ENCODE measurements around the gene NCBP2L. TPM values are rescaled to one million over a fixed set of nuclear protein-coding genes. Genes with fewer than 3 reads are reported as not detected.

Gene NCBP2L
- total RNA-seq, 1 donor from 2014 or later, result not detected

- DNase-seq (ENCODE audit: low spot score), result no peak
- intact Hi-C loops (cut with DNase I), result no loop called here
Observed at GRCh38 chrX:107750263-107750662, 27.3 kb upstream of the NCBP2L start.

- intact Hi-C loops (cut with DNase I), result no loop called here
- no peak for DNase-seq (ENCODE audit: low spot score)
Observed at GRCh38 chrX:107750861-107751445, 26.6 kb upstream of the NCBP2L start.

DNA sequence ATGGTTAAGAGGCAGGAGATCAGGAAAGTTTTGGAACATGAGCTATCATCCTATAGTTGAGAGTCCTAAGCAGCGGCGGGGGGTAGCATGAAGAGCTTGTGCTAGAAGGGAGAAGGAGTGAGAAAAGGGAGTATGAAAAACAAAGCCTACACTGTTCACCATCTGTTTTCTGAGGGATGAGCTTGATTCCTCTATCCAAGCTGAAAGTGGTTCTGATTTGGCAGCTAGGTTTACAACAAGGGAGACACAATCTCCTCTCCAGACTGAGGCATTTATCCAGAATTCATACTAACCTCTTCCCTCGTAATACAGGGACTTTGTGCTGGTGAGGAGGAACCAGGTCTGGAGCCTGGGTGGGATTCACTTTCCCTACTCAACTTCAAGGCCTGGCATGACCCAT is 25.5 kb upstream of the NCBP2L start:
- no peak for DNase-seq (ENCODE audit: low spot score)
- intact Hi-C loops (cut with DNase I), result no loop called here

DNA sequence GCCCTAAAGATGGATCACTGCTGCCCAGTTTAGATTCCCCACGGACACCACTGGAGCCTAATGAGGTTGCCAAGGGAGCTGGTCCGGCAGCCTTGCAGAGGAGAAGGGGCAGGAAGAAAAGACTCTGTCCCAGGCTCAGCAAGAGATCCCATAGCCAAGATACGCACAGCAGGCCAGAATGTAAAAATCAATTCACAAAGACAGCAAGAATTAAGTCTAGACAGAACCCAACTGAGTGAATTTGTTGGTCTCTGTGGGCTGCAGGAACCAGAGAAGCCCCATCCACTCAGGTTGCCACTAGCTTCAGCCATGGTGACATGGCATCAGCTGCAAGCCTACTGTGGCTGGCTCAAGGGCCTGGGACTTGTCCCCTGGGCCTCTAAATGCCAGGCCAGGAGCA is 24.8 kb upstream of the NCBP2L start:
- DNase-seq (ENCODE audit: low spot score), result no peak
- intact Hi-C loops (cut with DNase I), result no loop called here

DNA sequence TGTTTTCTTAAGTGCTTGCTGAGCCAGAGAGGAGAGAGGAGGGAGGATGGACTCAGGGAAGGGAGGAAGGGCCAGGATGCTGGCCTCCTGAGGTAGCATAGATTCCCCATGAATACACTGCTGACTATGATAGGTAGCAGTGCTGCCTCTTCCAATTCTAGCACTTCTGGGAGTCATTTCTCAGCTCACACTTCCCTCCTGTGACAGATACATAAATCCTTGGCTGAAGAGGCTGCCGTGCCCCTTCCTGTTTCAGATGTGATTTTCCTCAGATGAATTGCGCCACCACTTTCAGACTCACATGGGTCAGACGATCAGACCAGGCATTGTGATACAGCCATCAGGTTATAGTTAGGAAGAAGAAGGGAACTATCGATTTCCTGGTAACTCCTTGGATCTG is 24.3 kb upstream of the NCBP2L start:
- intact Hi-C loops (cut with DNase I), result no loop called here

GRCh38 chrX:107755721-107756120 is 21.8 kb upstream of the NCBP2L start:
- intact Hi-C loops (cut with DNase I), result no loop called here
- no peak for DNase-seq (ENCODE audit: low spot score)

More for the DNA sequence above, 24.3 kb upstream of the NCBP2L start:
- DNase-seq (ENCODE audit: low spot score), result no peak

GRCh38 chrX:107758231-107758766 is 19.2 kb upstream of the NCBP2L start:
- no peak for DNase-seq (ENCODE audit: low spot score)
- intact Hi-C loops (cut with DNase I), result no loop called here

GRCh38 chrX:107760304-107761077 is 17.0 kb upstream of the NCBP2L start:
- intact Hi-C loops (cut with DNase I), result no loop called here
- DNase-seq (ENCODE audit: low spot score), result no peak

DNA sequence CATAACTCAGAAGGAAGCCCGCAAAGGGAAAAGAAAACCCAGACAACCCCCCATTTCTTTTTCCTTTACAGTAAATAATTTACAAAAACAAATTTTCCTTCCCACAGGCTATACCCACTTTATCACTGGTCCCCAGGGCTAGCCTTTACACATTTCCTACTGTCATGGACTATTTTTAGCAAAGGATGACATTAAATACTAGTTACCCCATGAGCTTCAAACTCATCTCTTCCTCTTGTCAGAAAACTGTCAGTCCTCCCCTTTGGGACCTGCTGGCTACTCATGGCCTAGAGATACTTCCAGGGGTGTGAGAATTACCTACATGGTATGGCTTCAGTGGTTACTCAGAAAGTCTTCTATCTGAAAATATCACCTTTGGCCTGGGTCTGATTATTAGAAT is 13.9 kb upstream of the NCBP2L start:
- intact Hi-C loops (cut with DNase I), result no loop called here
- no peak for DNase-seq (ENCODE audit: low spot score)

DNA sequence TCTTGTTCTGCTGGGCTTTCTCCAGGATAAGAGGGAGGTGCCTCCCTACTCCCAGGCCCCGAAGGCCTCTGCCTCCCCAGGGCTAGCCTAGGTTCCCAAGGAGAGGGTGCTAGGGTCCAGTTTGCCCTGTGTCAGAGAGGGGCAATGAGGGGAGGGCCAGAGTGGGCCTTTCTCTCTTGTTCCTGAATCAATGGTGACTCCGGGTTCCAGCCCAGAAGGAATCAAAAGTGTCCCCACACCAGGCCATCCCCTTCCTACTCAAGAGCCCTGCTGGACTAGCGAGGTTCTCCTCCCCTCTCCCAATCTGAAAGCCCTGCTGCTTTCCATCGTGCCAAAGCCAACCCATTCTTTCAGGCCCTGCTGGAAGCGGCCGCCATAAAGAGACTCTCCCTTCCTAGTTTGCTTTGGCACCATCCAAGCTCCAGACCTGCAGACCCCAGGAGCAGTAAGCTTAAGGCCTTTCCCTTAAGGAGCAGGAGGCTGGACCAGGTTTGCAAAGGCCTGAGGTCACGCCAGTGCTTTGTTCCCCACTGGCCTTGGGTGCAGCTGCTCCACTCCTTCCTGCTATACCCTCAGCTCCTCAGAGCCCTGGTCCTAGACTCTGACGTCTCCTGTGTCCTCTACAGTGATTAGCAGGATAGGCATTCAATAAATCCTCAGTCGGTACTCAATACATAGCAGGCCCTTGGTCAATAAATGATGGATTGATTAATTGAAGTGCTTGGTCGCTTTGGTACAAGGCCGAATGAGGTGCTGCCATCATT is 12.5 kb upstream of the NCBP2L start:
- intact Hi-C loops (cut with DNase I), result no loop called here
- DNase-seq (ENCODE audit: low spot score), result no peak

DNA sequence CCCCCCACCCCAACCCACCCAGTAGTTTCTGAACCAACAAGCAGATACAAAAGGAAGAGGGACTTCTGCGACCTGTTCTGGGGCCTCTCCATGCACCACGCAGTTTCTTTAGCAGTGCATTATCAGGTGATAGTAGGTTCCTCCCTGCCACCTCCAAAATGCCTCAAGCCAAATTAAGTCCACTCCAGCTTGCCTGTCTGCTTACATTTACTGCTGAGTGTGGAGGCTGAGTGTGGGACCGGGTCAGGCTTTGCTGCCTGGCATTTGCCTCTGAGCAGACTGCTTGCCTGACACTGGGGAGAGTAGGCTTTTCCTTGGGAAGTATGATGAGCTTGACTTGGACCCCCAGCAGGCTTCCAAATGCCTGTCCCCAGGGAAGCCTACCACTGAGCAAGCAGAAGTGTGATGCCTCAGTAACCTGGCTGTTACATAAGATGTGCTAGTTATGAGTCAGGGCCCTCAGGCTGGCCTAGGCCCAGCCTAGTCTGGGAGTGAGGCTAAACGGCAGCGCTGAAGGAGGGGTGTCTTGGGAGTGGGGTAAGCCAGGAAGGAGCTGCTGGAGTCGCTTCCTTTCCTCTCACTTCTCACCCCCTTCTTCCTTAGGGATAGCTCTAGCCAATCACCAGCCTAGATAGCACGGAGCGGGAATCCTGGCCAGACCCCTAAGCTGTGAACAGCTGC is 10.9 kb upstream of the NCBP2L start:
- intact Hi-C loops (cut with DNase I), result no loop called here

GRCh38 chrX:107768051-107768450 is 9.5 kb upstream of the NCBP2L start:
- intact Hi-C loops (cut with DNase I), result no loop called here
- DNase-seq (ENCODE audit: low spot score), result no peak

More for the DNA sequence above, 10.9 kb upstream of the NCBP2L start:
- no peak for DNase-seq (ENCODE audit: low spot score)

GRCh38 chrX:107769581-107770317 is 7.8 kb upstream of the NCBP2L start:
- DNase-seq (ENCODE audit: low spot score), result no peak
- intact Hi-C loops (cut with DNase I), result loop anchor here (10.0 kb wide), 1 partner anchor 775 kb away; no protein-coding TSS in a partner anchor

DNA sequence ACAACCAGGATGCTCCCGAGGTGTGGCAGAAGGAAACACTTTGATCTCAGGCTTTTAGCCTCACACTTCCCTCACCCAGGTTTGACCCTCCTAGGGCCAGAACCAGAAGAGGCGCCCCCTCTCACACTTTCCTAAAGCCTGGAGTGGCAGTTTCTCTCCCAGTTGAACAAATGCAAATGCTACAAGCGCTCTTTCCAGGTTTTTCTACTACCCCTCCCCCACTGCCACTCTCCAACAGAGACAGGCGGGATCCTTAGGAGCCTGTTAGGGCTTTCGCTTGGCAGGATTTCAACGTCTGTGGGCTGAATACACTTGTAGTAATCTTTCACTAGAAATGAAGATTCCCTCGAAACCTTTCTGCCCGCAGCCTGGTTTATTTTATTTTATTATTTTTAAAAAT is 4.3 kb upstream of the NCBP2L start:
- no peak for DNase-seq (ENCODE audit: low spot score)

GRCh38 chrX:107773906-107774435 is 3.6 kb upstream of the NCBP2L start:
- intact Hi-C loops (cut with DNase I), result loop anchor here (2.0 to 10.0 kb wide), 4 partner anchors 25 to 779 kb away; no protein-coding TSS in a partner anchor
- DNase-seq (ENCODE audit: low spot score), result no peak

More for the DNA sequence above, 4.3 kb upstream of the NCBP2L start:
- intact Hi-C loops (cut with DNase I), result loop anchor here (10.0 kb wide), 1 partner anchor 778 kb away; no protein-coding TSS in a partner anchor

GRCh38 chrX:107775000-107775733 is 2.4 kb upstream of the NCBP2L start:
- intact Hi-C loops (cut with DNase I), result loop anchor here (1.0 to 10.0 kb wide), 7 partner anchors 26 to 780 kb away; no protein-coding TSS in a partner anchor
- DNase-seq (ENCODE audit: low spot score), result no peak

DNA sequence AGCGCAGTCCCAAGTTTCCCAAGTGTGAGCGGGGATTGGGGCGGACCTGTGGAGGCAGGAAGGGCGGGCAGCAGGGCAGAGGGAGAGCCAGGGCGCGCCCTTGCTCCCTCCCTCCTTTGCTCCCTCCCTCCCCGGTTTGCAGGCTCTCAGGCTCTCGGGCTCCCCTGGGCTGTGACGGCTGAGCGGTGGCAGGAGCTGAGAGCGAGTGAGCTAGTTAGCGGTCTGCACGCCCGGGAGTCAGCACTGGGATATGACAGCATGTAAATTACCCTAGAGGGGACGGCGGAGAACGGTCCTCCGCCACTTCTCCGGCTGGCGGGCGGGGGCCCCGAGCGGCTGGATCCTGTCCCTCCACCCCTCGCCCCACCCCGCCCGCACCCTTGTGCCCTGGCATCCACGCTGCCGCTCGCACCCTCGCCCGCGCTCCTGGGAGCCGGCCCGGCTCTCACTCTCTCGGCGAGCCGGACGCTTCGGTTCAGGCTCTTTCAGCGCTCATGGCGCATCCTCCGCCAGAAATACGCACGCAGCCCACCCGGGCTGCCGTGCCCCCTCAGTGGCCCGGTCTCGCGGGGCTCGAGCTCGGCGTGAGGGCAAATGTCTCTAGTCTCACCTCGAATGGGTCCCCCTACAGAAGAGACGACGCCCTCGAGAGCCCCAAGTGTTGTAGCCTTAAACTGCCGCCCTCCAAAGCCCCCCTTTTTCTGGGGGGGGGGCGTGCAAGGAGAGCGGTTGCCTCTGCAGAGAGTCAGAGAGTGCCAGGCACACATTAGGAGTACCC is 1.6 kb upstream of the NCBP2L start, which contains the start of gene TSC22D3:
TSS of gene TSC22D3 (minus strand) at position 54 of the 778 bp plus-strand sequence. CDS start 368 bp downstream, outside the sequence.
- DNase-seq (ENCODE audit: low spot score), result peak; percentile 85
- intact Hi-C loops (cut with DNase I), result loop anchor here (1.0 to 10.0 kb wide), 8 partner anchors 27 to 781 kb away; no protein-coding TSS in a partner anchor

Data from cardiac septum (tissue), 1 donor.